Posterior cingulate gyrus (tissue), 11 donors: ENCODE measurements around the gene PRKCE.
A peak's percentile ranks its signal among the peaks of the same experiment; 100 is the strongest.

ENCODE experiments used
- DNase-seq, 10 donors: peaks; one replicate each; pipeline versions ENCODE4 v3.0.0 to v3.0.0-alpha.2; 2020 to 2021; ENCODE audit warnings: mixed read lengths in 3 of 10
- intact Hi-C: fragments of 100-400 bp; cut with DNase I; formaldehyde crosslinking; loops from one replicate; pipeline ENCODE4 v1.15.1; 2023

Gene PRKCE

DNA sequence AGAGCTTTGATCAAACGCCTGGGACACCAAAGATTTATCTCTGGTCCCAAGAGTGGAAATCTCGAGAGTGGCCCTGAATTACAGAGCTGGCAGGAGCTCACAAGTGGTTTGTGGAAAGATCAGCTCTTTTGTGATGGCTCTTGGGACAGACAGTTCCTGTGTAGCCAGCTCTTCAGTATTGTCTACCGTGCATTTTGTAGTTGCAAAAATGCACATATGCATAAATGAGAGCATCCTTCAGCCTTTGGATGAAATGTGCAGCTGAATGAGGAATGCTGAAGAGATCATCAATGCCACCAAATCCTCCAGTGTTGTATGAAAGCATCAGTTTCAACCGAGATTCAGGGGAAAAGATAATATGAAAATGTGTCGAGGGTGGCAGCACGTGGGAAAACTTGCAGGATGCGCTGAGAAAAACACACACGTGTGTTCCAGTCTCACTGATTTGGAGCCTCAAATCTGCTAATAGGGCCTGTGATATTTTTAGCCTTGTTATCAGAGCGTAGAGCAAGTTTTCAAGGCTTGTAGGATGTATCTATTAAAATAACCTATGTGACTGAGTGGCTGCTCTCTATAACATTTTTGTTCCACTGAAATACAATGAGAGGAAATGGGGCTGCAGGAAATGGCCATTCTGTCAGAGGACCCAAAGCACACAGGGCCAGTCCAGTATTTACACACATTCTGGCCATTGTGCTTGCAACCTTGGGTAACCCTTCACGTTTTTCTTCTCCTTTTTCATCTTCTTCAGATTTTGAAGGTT, 138.7 kb downstream of the PRKCE start:
- DNase-seq, result no peak
- intact Hi-C loops, result no loop called here

DNA sequence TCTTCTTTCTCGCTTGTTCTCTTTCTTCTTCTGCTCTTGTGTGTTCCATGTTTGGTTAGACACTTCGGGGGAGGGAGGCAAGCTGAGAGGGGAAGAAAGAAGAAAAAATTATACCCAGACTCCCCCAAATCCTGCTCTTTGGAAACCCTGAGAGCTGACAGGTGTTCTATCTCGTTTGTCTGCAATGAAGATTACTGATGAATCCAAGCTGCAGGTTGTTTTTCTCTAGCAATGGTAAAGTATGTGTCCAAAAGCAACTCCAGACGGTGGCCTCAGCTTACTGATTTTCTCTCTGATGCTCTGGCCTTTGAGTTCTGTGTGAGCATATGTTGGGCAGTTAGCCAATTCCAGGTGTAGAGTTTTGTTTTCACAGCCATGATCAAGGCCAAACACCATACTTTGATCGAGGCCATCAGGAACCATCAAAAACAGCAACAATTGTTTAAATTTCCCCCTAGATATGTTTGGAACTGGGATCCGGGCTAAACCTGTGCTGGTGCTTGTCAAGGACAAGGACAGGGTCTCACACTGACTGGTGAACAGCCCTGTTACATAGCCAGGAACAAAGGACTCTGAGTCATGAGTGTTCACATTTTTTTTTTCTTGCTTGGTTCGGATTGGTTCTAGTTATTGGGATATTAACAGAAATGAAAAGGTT, 142.0 kb downstream of the PRKCE start:
- DNase-seq, result no peak
- intact Hi-C loops, result no loop called here

DNA sequence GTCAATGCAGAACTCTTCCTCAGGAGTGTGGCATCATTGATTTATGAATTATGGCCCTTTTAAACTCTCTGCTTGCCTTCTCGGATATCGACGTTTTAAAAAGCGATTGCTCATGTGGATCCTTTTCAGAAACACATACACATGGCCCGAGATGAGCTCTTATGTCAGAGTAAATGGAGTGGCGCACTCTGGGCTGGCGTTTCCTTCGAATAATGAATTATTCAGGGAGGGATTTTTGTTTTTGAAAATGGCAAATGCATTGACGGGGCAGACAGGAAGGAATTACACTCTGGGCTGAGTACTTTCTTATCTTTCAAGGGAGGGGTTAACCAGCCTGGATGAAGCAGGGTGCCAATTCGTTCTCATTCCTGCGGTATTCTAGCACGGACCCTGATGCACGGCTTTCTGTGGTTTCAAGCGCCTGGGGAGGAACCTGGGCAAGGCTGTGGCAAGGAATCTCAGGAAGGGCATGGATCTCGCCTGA, 142.7 kb downstream of the PRKCE start:
- no peak for DNase-seq
- intact Hi-C loops, result no loop called here

DNA sequence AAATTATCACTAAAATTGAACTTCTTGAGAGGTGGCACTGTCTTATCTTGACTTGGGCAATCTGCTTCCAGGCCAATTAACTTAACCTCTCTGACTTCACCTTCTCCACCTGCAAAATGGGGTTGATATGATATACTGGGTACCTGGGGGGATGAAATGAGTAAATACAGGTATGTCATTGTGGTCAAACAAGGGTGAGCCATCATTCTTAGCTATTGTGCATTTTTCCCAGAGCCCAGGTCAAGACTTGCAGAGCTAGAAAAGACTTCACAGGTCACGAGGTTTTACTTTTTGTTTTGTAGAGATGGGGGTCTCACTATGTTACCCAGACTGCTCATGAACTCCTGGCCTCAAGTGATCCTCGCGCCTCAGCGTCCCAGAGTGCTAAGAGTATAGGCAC, 145.0 kb downstream of the PRKCE start:
- intact Hi-C loops, result no loop called here
- DNase-seq, result no peak

DNA sequence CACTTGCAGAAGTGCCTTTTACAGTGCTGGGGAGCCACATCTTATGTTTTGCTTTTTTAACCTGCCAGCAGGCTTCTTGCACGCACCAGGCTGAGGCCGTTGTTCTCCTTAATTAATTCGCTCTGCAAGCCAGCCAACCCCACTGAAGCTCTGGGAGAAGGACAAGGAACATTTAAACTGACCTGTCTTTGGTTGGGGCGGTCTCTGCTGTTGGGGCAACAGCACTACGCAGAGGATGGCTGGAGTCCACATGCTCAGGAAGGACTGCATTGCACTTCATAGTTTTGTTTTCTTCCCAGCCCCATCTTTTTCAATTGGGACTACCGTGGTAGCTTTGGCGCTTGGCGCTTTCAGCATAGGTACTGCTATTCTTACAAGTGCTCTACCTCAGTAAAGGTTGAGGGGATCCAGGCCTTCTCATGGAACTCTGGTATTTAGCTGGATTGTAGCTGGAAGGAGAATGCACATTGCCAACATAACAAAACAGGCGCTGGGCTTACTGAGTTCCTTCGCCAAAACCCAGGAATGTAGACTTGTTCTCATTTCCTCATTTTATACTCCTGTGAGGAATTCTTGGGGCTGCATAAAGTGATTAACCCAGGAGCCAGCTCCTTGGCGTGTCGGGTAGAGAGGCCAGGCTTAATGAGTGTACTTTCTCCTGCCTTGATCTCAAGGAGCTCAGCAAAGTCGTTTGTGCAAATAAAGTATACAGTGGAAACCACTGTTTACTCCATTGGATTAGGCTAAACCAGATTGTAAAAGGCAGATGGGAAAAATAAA, 146.2 kb downstream of the PRKCE start:
- intact Hi-C loops, result no loop called here

DNA sequence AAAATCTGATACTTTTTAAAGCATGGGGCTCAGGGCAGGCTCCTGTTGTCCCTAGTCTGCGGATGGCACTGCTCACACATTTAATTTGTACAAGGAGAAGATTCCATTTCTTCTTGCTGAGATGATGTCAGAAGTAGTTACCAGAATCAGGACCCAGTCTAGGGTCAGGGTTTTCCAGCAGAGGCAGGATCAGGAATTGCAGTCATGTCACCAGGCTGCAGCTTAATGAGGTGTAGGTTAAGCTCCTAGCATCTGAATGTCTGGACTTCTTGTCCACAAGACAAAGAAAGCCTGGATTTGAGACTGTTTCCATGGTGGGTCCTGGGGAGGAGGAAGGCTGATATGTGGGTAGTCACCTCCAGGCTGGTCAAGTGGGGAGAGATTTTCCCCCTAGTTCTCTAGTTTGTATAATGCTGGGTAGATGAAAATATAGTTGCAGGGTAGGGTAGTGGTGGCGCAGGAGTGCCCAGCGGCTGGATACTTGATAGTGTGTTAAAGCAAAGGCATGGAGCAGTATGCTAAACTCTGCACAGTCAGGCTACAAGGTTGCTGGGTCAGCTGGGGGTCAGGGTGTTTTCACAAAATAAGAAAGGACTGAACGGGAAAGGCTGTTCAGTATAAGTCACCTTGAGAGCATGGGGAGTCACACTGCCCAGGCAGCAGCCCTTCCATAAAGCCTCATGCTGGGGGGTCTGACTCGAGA, 148.4 kb downstream of the PRKCE start:
- intact Hi-C loops, result no loop called here
- DNase-seq, result no peak

More for the DNA sequence above, 146.2 kb downstream of the PRKCE start:
- DNase-seq, result no peak

DNA sequence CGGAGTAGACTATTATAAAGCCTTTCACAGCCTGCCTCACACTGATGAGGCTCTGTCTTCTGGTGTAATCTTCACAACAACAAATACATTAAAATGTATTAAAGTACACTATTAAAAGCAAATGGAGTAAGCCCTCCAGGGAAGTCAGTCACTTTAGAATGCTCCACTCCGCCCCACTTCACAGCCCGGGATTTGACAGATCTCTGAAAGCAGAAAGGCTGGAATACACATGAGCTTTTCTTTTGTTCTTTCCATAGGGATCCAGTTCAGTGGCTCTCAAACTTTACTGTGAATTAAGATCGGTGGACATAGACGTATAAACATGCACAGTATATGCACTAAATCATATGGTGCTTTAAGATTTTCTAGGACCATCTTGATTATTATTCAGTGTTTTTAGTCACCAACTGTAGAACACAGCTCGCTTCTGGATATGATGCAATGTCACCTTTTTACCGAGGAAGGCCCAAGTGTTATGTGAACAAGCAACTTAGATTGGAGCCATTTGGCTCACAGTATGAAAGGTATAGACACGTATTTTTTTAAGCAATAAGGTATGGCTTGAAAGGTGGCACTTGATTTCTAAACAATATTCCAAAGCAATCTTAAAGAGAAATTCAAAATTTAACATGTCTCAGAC, 151.1 kb downstream of the PRKCE start:
- intact Hi-C loops, result no loop called here
- no peak for DNase-seq

DNA sequence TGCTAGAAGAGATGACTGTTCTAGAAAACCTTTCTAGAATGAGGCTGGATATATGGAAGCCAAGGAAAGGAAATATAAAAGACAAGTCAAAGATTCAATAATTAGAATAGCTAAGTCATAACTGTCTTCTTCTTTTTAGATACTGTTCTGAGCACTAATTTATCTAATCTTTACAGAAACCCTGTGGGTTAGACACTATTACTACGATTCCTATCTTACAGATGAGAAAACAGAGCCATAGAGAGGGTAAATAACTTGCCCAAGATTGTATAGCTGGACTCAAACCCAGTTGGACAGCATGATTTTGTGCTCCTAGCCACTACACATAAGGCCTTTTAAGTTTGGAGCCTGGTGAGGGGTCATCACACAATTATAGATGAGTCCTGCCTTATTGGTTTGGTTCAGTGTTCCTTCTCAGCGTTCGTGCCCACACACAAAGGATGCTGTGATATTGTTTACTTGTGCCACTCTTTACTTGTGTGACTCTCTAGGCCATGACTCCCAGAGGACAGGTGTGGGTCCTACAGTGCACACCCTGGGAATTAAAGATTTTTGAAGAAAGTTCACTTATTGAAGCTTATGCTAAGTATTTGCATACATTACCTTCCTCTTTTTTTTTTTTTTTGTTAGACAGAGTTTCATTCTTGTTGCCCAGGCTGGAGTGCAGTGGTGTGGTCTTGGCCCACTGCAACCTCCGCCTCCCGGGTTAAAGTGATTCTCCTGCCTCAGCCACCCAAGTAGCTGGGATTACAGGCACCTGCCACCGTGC, 153.7 kb downstream of the PRKCE start:
- no peak for DNase-seq
- intact Hi-C loops, result no loop called here

DNA sequence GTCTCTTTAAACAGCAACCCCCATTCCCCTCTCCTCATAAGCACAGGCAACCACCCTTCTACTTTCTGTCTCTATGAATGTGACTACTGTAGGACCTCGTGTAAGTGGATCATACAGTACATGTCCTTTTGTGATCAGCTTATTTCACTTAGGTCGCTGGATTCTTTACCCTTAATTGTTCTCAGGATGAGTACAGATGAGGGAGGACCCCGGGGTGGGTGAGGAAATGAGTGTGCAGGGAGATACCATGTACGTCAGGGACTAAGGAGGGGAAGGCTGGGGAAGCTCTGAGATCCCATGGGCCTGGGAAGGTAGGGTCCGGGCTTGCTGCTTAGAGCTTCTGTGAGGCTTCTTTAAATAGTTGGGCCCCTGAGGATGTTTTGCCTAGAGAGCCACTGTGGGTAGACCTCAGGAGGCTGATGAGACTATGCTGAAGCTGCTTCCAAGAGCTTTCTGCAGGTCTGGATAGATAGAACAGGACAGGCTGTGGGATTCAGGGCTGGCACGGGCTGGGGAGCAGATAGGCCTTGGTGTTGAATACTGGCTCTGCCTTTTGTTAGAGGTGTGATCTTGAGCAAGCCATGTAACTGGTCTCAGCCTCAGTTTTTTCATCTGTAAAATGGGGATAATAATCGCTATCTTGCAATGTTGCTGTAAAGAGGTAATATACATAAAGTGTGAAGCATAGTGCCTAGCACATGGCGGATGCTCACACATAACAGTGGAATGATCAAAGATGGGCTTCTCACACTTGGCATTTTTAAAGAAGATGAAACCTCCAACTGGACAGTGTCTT, 155.3 kb downstream of the PRKCE start:
- DNase-seq, result no peak
- intact Hi-C loops, result no loop called here

DNA sequence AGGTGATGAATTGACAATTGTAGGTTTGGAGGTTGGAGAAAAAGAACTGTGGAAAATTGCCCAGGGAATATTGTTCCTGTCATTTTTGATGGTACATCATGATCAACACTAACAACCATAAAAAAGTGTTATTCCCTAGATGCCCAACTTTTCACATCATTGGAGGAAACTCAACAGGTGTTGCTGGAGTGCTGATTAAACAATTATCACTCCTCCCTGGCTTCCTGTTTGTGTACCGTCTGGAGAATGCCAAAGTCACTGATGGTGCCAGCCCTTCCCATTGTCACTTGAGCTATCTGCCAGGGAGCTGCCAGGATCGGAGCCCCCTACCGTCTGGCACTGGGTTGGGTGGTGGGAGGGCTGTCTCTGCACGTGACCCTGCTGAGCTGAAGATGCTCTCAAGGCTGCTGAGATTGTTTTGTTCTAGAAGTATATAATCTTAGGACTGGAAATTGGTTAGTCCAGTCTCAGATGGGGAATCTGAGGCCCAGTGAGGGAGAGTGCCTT, 156.9 kb downstream of the PRKCE start:
- intact Hi-C loops, result no loop called here
- no peak for DNase-seq

DNA sequence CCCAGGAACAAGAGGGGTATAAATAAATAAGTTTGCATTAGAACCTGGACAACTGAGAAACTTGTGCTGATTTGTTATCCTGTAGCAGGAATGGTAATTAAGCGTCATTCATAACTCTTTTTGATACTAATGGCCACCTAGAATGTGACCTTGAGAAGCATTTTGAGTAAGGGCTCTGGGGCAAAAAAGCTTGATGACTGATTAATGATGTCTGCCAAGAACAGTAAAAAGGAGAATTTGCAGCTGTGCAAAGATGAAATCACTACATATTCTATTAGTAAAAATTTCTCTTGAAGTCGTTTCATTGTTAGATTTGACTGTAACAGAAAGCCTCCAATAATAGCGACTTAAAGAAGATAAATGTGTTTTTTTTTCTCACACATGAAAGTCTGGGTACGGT, 157.7 kb downstream of the PRKCE start:
- no peak for DNase-seq
- intact Hi-C loops, result no loop called here

DNA sequence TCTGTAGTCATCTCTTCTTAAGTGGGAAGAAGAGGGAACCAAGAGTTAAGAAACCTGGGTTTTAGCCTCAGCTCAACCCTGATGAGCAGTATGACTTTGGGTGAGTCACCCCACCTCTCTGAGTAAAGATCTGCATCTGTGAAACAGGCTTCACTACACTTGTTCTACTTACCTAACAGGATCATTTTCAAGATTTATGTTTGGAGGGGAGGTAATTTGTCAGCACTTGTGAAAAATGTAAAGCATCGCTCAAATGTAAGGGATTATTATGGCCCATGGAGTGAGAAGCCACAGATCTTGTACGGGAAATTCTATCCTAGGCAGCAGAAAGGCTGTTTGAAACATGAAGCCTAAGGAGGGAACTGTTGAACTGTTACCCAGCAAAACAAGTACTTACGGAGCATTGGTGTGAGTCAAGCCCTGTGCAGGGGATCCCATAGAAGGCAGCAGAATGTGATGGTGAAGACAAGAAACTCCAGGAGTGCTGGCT, 160.6 kb downstream of the PRKCE start:
- intact Hi-C loops, result no loop called here

DNA sequence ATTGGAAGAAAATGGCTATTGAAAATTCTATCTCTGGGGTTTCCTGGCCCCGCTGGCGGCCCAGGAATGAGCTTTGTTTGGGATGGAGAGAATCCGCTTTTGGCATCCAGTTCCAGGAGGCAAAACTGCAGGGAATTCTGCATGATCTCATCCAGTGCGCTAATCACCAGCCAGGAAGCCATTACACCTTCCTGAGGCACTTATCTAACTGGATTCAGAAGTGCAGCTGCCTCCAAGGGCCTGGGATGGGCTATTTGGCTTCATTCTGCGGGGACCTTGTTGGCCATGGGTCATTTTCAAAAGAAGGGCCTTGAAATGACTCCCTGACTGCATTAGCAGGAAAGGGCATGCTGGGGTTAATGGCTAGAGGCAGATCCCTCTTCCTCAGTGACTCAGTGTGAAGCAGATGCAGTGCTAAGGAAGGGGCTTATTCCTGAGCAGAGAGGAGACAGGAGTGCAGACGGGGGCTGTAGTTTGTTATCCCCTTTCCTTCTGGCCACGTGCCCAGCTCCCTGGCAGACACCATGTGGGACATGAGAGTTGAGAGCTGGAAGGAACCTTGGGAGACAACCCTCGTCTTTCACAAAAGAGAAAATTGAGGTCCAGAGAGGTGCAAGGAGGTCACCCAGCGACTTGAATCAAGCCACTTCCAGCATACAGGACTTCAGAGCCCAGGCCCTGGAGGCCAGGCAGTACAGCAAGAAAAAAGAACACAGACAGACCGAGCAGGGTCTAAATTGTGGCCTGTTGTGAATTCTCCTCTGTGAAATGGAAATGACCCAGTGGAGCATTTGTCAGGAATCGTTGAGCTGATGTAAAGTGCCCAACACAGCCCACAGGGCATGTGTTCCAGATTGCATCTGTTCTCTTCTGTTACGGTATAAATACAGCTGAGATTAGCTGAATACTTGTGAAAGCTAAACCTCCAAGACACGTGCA, 161.8 kb downstream of the PRKCE start:
- DNase-seq, result peak in 1 of 10 donors; percentile 15
- intact Hi-C loops, result no loop called here

More for the DNA sequence above, 160.6 kb downstream of the PRKCE start:
- no peak for DNase-seq

DNA sequence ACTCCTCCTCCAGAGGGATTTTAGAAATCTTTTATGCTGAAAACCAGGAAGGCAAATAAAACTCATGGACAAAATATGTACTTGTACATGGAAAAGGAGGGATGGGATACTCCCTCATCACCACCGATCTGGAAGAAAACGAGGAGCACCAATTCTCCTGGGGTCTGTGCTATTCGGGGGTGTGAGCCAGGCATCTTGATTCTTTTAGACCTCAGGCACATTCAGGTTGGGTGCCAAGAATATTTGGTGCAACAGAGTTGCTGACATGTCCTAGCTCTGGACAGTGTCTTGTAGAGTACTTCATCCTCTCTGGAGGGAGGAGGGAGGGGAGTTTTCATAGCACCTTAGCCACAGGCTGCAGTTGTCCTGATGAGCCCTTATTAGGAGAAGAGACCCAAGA, 163.0 kb downstream of the PRKCE start:
- DNase-seq, result no peak
- intact Hi-C loops, result no loop called here

DNA sequence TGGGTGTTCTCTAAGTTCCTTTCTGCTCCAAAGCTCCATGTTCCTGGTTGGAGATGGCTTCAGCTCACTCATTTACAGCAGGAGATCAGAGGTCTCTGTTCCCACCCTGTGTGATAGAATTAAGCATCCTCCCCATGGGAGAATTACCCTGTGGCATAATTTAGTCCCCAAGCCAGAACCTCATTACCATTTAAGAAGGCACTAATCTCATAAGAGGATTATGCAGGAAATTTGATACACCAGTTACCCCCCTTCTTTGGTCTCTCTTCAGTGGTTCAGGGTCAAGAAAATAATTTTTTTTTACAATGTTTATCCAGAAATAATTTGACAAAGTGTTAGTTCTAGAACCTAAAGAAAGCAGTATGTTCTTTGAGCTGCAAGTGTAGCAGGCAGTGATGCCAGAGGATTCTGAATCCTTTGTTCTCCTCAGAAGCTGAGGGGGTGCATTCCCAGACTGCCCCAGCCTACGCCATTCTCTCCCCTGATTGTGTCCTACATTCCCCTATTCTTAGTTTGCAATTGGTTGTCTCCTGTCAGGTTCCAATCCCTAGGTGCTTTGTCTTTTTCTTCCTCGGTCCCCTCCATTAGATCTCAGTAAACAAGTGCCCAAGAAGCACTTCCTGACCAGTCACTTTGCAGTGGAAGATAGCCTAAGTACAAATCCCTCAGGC, 163.6 kb downstream of the PRKCE start:
- DNase-seq, result no peak
- intact Hi-C loops, result no loop called here

DNA sequence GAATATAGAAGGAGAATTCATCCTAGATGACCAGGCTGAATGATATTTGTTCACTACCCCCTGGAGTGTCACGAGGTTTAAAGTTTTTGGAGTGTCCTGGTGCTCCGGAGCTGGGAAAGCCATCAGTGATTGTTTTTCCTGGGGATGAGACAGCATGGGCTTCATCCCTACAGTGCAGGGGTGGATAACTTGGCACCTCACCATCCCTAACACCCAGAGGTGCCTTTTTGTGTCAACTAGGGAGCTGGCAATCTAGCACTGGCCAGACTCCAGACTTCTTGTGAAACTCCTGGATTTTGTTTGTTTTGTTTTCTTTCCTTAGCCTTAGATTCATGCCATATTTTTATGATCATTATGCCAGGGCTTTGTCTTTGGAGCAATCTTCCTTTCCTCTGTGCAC, 164.8 kb downstream of the PRKCE start:
- intact Hi-C loops, result no loop called here
- no peak for DNase-seq

DNA sequence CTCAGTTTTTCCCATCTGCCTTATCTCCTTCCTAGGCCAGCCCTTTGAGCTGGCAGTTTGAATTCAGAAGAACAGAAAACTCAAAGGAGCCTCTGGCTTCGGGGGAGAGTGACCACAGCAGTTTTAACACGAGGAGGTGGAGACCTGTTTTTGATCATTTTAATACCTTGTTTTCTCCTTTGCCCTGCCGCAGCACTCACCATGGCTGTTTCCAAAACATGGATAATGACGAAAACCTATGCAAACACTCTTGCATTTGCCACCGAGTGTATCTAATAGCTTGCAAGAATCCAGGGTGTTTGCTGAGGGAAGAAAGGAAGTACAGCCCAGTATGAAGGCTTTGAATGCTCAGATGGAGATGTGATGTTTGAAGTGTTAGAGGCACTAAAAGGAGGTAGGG, 167.1 kb downstream of the PRKCE start:
- intact Hi-C loops, result no loop called here
- DNase-seq, result no peak
